Gastrocnemius medialis (tissue), 4 donors: ENCODE results near the gene NRCAM. TPM values are rescaled to one million over a fixed set of nuclear protein-coding genes. Genes with fewer than 3 reads are reported as not detected.

Experiments used
- ATAC-seq, 2 donors: fragments of 150-250 bp; one replicate each; pipeline ENCODE4 v1.9.1; 2016
- DNase-seq, 2 donors: peaks; one replicate each; pipeline ENCODE4 v3.0.0-alpha.2; 2019
- H3K27ac ChIP-seq, 4 donors: fragments of 200-600 bp; sonication (generic); 1 replicate in 1 of 4; 2 replicates in 3 of 4; pipeline ENCODE4 v1.5.1; 2016 to 2018; ENCODE audit warnings: mild to moderate bottlenecking in 2 of 4, moderate library complexity in 1 of 4
- H3K27me3 ChIP-seq, 3 donors: fragments of 200-600 bp; sonication (generic) in 2 of 3; 1 replicate in 1 of 3; 2 replicates in 2 of 3; pipeline versions ENCODE4 v1.5.1 to v1.6.0; 2016 to 2019; ENCODE audit warnings: mild to moderate bottlenecking in 1 of 3, moderate library complexity in 1 of 3
- H3K36me3 ChIP-seq, 2 donors: fragments of 200-600 bp; sonication (generic) in 1 of 2; one replicate each; pipeline ENCODE4 v1.5.1; 2017 to 2018
- H3K4me1 ChIP-seq, 2 donors: fragments of 200-600 bp; sonication (generic) in 1 of 2; one replicate each; pipeline ENCODE4 v1.5.1; 2016 to 2017; ENCODE audit warnings: mild to moderate bottlenecking in 2 of 2
- H3K4me3 ChIP-seq, 4 donors: fragments of 200-600 bp; sonication (generic) in 3 of 4; 1 replicate in 1 of 4; 2 replicates in 3 of 4; pipeline ENCODE4 v1.5.1; 2016 to 2019; ENCODE audit warnings: mild to moderate bottlenecking in 2 of 4
- H3K9me3 ChIP-seq, 3 donors: fragments of 200-600 bp; sonication (generic) in 2 of 3; 1 replicate in 1 of 3; 2 replicates in 2 of 3; pipeline ENCODE4 v1.5.1; 2016 to 2019
- POLR2A ChIP-seq, 2 donors: fragments of 450-650 bp; IDR thresholded peaks; one replicate each; pipeline ENCODE4 v1.6.1; 2017; ENCODE audit warnings: antibody characterized with exemption in 2 of 2, mild to moderate bottlenecking in 2 of 2, moderate library complexity in 2 of 2
- in situ Hi-C, 4 donors: fragments of 200-750 bp; cut with MboI; loops; one replicate each; pipeline versions ENCODE4 v1.15.0 to v1.8.0; 2017; ENCODE audit warnings: low sequenced_read_pairs in 4 of 4
- intact Hi-C: fragments of 100-400 bp; cut with DNase I; formaldehyde crosslinking; loops from one replicate; pipeline ENCODE4 v1.15.1; 2023; ENCODE audit warnings: low total_unique reads
- total RNA-seq, 4 donors: library from RNA; depleted of rRNA; stranded (reverse); fragments of >200 nt; gene quantifications; one replicate each; pipeline versions ENCODE4 v1.1.0 to v1.2.3, GENCODE V29; 2016
- TF ChIP-seq, protein P1 (sequence below), 5 experiments: fragments of 450-650 bp in 3 of 5; fragments of 200-600 bp in 2 of 5; sonication (generic) in 2 of 5; IDR thresholded peaks in 4 of 5; conservative IDR thresholded peaks in 1 of 5; 1 replicate in 4 of 5; 2 replicates in 1 of 5; pipeline ENCODE4 v1.5.1; 2016 to 2019; ENCODE audit warnings: antibody characterized with exemption in 5 of 5, mild to moderate bottlenecking in 3 of 5, moderate library complexity in 3 of 5

Gene NRCAM
- total RNA-seq, 4 donors from 2014 or later: 0.18 to 0.31 (median 0.23) TPM; not detected in 1

DNA sequence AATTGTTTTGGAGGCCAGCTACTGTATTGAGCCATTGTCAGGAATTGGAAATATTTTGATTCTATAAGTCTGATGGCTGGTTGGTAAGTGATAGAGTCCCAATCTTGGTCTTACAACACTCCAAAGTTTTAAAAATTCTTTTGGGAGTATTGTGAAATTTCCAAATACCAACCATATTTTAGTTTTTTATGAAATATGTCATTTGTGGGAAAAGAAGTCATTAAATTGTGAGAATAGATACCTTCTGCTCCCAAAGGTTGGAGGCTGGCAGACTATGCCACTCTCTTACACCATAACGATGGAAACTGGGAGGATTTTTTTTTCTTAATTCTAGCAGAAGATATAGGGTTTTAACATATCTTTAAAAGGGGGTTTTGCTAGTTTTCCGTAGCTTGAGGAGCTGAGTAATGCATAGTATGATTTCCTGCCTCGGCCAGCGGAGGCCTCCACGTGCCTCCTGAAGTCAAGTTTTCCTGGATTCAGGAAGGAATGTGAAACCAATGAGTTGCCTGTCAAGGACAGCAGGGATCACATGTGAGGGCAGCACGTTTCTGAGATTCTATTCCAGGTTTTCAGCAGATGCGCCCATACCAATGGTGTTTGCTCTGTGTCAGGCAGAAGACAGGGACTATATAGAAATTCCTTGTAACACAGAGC, 233.9 kb downstream of the NRCAM start:
- Histone ChIP-seq H3K4me3 (no peak overlapping the region), H3K27me3 (no peaks in the 10 kb centered on the region), H3K4me1 (no peaks in the 10 kb centered on the region), H3K36me3 (no peaks in the 10 kb centered on the region), H3K27ac (no peak overlapping the region), H3K9me3 (no peaks in the 10 kb centered on the region)
- ATAC-seq: no peak
- DNase-seq: no peak
- TF ChIP-seq, protein P1, sequence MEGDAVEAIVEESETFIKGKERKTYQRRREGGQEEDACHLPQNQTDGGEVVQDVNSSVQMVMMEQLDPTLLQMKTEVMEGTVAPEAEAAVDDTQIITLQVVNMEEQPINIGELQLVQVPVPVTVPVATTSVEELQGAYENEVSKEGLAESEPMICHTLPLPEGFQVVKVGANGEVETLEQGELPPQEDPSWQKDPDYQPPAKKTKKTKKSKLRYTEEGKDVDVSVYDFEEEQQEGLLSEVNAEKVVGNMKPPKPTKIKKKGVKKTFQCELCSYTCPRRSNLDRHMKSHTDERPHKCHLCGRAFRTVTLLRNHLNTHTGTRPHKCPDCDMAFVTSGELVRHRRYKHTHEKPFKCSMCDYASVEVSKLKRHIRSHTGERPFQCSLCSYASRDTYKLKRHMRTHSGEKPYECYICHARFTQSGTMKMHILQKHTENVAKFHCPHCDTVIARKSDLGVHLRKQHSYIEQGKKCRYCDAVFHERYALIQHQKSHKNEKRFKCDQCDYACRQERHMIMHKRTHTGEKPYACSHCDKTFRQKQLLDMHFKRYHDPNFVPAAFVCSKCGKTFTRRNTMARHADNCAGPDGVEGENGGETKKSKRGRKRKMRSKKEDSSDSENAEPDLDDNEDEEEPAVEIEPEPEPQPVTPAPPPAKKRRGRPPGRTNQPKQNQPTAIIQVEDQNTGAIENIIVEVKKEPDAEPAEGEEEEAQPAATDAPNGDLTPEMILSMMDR (IDR thresholded peaks at IDR 0.05 in 4 of 5, conservative IDR thresholded peaks at IDR 0.05 in 1 of 5): no peak
- TF ChIP-seq POLR2A (IDR thresholded peaks at IDR 0.05): no peak
- in situ Hi-C loops (no loop called here), intact Hi-C loops (no loop called here)

- H3K4me3 ChIP-seq: no peak overlapping the region
- ATAC-seq: no peak
- DNase-seq: no peak
- H3K4me1 ChIP-seq: no peaks in the 10 kb centered on the region
- H3K36me3 ChIP-seq: no peaks in the 10 kb centered on the region
- intact Hi-C loops: no loop called here
- in situ Hi-C loops: no loop called here
- no peak overlapping the region for H3K27ac ChIP-seq
- H3K9me3 ChIP-seq: no peaks in the 10 kb centered on the region
- no peaks in the 10 kb centered on the region for H3K27me3 ChIP-seq
- TF ChIP-seq POLR2A (IDR thresholded peaks at IDR 0.05): no peak
- TF ChIP-seq, protein P1 (IDR thresholded peaks at IDR 0.05 in 4 of 5, conservative IDR thresholded peaks at IDR 0.05 in 1 of 5): no peak
Measured at GRCh38 chr7:108211382-108212201, 244.6 kb downstream of the NRCAM start.

DNA sequence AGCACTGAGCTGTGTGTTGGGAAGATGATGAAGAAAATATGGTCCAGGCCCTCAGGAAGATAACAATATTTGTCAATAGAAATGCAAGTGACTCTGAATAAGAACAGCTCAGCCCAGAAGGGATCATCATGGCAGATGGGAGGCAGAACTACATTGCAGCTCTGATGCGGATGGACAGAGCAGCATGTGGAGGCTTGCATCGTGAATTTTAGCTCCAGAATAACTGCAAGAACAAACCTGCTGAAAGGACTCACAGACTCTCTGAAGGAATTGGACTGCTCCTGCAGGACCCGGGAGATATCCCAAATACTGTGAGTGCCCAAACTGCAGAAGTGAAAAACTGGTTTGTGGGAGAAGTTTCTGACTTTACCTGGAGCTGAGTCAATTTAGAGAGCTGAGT, 245.4 kb downstream of the NRCAM start:
- no peak for TF ChIP-seq POLR2A (IDR thresholded peaks at IDR 0.05)
- TF ChIP-seq, protein P1 (IDR thresholded peaks at IDR 0.05 in 4 of 5, conservative IDR thresholded peaks at IDR 0.05 in 1 of 5): no peak
- DNase-seq: no peak
- H3K9me3 ChIP-seq: no peaks in the 10 kb centered on the region
- in situ Hi-C loops: no loop called here
- no peak overlapping the region for H3K27ac ChIP-seq
- no peaks in the 10 kb centered on the region for H3K36me3 ChIP-seq
- no peak for ATAC-seq
- no peak overlapping the region for H3K4me3 ChIP-seq
- intact Hi-C loops: no loop called here
- H3K4me1 ChIP-seq: no peaks in the 10 kb centered on the region
- H3K27me3 ChIP-seq: no peaks in the 10 kb centered on the region

- Histone ChIP-seq H3K4me1 (no peaks in the 10 kb centered on the region), H3K36me3 (no peaks in the 10 kb centered on the region), H3K27me3 (no peaks in the 10 kb centered on the region), H3K27ac (no peak overlapping the region), H3K9me3 (no peaks in the 10 kb centered on the region), H3K4me3 (no peak overlapping the region)
- DNase-seq: no peak
- in situ Hi-C loops: no loop called here
- intact Hi-C loops: no loop called here
- no peak for TF ChIP-seq POLR2A (IDR thresholded peaks at IDR 0.05)
- TF ChIP-seq, protein P1 (IDR thresholded peaks at IDR 0.05 in 4 of 5, conservative IDR thresholded peaks at IDR 0.05 in 1 of 5): no peak
- no peak for ATAC-seq
Measured at GRCh38 chr7:108205311-108205710, 250.9 kb downstream of the NRCAM start.
